Measurements from ENCODE around the gene MFSD1.
A peak's percentile ranks its signal among the peaks of the same experiment; 100 is the strongest.

Gene MFSD1

DNA sequence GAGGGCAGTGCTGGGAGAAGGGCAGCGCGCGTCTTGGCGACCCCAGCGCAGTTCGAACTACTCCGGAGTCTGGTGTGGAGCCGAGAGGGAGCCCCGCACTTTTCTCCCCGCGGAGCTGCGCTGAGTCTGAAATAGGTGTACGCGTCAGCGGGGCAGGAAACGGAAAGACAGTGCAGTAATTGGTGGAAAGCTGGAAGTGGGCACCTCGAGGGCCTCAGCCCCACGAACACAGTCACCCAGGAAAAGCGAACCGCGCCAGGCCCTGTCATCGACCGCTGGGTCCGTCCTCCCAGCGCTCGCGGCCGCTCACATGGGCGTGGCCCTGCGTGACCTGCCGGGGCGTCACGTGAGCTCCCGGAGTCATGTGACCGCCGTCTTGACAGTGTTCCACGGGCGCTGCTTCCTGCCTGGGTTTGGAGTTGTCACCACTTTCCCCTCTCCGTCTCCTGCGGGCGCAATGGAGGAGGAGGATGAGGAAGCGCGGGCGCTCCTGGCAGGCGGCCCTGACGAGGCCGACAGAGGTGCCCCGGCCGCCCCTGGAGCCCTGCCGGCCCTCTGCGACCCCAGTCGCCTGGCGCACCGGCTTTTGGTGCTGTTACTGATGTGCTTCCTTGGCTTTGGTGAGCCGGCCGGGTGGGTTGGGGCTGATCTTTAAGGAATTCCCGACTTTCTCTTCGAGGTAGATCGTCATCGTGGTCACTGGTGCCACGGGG lies at the start of gene MFSD1:
Gene MFSD1 (plus strand): TSS at position 359 of the 713 bp plus-strand sequence. CDS start 99 bp downstream, at position 458.
- DNase-seq (ENCODE audit: low read depth) = peak; percentile 92

- DNase-seq (ENCODE audit: low read depth) = no peak
Observed at GRCh38 chr3:158753854-158754253, 48.0 kb upstream of the MFSD1 start.

DNA sequence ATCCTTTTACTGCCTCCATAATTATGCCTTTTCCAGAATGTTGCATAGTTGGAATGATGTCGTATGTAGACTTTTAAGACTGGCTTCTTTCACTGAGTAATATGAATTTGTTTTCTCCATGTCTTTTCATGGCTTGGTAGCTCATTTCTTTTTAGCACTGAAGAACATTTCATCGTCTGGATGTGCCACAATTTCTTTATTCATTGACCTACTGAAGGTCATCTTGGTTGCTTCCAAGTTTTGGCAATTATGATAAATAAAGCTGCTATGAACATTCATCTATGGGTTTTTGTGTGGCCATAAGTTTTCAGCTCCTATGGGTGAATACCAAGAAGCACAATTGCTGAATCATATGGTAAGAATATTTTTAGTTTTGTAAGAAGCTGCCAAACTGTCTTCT lies 46.4 kb upstream of the MFSD1 start:
- DNase-seq (ENCODE audit: low read depth) = no peak

- no peak for DNase-seq (ENCODE audit: low read depth)
Observed at GRCh38 chr3:158761350-158761749, 40.5 kb upstream of the MFSD1 start.

GRCh38 chr3:158762701-158763100 lies 39.2 kb upstream of the MFSD1 start:
- DNase-seq (ENCODE audit: low read depth) = peak; percentile 44

DNA sequence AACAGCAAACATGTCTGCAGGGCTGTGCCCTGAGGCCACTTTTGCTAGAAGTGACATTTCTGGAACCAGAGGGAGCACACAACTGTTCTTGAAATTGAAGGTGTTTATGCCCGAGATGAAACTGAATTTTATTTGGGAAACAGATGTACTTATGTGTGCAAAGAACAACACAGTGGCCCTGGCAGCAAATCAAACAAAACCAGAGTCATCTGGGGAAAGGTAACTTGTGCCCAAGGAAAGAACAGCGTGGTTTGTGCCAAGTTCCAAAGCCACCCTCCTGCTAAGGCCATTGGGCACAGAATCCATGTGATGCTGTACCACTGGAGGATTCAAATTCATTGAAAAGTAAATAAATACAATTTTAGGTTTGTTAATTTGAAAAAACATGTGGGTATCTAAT lies 38.4 kb upstream of the MFSD1 start:
- no peak for DNase-seq (ENCODE audit: low read depth)

DNA sequence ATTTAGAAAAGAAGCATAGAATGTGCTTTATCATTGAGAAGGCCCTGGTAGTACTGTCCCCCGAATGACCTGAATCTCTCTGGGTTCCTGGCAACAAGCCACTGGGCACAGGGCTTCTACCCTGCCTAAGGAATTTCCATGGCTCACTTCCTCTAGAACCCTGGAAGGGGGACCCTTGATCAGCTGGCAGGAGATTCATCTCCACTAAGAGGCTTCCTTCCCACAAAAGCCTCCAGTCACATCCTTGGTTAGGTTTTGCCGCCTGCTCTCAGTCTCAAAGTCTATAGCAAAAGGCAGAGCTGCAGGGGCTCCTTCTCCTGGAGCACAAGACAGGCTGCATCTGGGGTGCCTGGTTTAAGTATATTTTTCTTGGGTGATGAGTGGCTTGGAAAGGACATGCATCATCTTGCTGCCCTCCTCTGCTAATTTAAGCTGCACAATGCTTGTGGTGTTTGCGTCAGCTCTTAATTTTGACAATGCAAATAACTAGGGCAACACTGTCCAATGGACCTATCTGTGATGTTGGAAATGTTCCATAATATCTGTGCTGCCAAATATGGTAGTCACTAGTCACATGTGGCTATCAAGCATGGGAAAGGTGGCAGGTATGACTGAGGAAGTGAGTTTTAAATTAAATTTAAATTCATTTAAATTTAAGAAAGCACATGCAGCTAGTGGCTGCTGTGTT lies 36.2 kb upstream of the MFSD1 start:
- peak; percentile 58 for DNase-seq (ENCODE audit: low read depth)

GRCh38 chr3:158766364-158766763 lies 35.5 kb upstream of the MFSD1 start:
- no peak for DNase-seq (ENCODE audit: low read depth)

DNA sequence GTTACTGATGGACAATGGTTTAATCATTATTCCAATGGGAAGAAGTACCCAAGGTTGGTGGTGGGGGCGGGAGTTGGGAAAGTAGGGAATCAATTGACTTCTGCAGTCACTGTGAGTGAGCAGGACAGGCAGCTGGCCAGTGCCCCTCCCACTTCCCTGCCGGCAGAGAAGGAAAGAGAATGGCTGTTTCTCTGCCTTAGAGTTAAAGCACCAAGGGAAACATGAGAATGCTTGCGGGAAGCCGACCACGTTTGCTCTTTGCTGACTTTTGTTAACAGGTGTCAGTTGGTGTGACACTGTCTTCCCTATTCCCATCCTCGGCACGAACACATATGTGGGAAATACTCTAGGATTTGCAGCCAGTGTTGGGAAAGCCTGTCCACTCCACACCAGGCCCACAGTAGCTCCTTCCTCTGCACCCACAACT lies 33.5 kb upstream of the MFSD1 start:
- peak; percentile 84 for DNase-seq (ENCODE audit: low read depth)

DNA sequence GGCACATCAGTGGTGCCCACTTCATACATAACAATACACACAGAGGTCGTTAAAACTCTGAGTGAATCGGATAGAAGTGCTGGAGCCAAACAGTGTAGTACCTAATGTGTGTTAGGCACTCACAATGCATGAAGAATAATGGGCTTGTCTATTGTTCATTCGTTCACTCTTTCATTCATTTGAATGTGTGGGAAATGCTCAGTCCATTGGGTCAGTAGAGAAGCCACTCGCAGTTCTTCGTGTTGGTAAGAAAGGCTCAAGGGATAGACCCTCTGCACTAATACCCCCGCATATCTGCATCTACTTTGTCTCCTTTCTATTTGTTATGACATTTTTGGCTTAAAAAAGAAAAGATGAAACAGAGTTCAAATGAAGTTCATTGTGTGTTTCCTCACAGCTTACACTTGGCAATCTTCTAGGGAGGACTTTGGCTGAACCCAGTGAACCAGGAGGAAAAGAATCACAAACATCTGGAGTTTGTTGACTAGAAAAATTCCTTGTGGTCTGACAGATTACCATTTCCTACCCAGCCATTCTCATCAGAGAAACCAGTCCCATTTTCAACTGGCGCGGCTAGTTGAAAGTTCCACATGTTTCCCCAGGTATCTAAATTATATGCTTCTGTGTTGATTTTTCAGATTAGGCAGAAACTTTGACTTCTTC lies 32.8 kb upstream of the MFSD1 start:
- DNase-seq (ENCODE audit: low read depth) = peak; percentile 99

DNA sequence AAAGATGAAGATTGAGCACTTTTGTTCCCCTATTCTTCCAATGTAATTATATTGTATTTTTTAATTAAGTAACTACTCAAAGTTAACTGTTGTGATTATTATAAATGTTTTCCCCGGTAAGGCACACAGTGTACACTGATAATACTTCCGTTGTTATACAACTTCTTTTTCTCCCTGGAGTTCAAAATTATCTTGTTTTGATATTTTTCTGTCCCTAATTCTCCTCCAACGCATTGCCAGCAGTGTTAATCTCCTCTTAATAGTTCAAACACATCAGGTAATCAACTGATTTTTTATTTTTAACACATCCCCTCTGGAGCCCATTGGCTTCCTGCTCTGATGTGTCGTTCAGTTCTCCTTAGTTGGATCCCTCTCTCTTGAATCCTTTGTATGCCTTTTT lies 32.3 kb upstream of the MFSD1 start:
- no peak for DNase-seq (ENCODE audit: low read depth)

- DNase-seq (ENCODE audit: low read depth) = peak; percentile 95
Observed at GRCh38 chr3:158769952-158770740, 31.7 kb upstream of the MFSD1 start.

DNA sequence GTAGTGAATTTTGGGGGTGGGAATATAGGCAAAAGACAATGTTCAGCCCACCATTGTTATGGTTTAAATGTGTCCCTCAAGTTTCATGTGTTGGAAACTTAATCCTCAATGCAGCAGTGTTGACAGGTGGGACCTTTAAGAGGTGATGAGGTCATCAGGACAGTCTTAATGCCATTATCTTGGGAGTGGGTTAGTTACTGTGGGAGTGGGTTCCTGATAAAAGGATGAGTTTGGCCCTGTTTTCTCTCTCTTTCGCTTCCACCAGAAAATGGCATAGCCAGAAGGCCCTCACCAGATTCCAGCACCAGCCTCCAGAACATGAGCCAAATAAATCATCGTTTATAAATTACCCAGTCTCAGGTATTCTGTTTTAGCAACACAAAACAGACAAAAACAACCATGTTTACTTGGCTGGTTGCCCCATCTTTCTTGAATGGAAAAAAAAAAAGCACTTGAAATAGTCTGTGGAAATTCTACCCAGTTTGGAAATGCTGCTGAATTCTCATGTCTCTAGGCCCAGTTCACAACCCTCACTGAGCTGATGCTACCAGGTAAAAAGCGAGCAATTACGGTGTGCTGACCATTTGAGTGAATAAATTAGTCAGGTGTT lies 31.0 kb upstream of the MFSD1 start:
- no peak for DNase-seq (ENCODE audit: low read depth)

DNA sequence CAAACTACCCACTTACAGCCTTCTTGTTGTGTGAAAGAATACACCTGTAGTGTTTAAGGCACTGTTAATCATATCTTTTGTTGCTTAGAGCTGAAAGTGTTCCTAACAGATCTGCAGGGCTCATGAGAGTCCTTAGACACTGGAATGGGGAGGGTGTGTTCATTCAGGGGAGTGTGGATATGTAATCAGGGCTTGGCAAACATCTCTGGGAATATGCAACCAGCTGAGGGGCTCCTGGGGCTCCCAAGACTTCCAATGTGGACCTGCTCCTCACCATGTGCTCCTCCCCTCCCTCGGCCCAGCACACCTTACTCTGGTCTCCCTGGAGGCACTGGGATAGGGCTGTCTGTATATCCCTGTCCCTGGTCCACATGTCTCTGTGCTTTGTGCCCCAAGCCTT lies 30.3 kb upstream of the MFSD1 start:
- no peak for DNase-seq (ENCODE audit: low read depth)

DNA sequence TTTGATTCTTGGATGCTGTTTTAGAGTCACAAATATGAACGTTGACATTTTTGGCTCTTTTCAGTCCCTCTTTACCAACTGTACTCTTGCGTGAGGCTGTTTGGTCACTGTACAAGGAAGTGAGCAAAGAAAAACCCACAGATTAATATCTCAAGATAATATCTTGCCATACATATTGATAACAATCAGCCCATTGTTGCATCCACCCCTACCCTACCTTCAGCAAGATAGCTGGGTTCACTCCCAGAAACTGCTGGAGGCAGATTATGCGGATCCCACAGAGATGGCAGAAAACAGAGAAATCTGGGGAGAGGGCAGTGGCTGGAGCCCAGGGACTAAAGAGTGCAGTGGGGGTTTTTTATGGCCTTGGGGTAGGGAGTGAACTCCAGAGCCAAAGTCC lies 29.9 kb upstream of the MFSD1 start:
- DNase-seq (ENCODE audit: low read depth) = no peak

- no peak for DNase-seq (ENCODE audit: low read depth)
Observed at GRCh38 chr3:158773166-158773565, 28.7 kb upstream of the MFSD1 start.

GRCh38 chr3:158773845-158774830 lies 27.7 kb upstream of the MFSD1 start:
- DNase-seq (ENCODE audit: low read depth) = peak; percentile 96

DNA sequence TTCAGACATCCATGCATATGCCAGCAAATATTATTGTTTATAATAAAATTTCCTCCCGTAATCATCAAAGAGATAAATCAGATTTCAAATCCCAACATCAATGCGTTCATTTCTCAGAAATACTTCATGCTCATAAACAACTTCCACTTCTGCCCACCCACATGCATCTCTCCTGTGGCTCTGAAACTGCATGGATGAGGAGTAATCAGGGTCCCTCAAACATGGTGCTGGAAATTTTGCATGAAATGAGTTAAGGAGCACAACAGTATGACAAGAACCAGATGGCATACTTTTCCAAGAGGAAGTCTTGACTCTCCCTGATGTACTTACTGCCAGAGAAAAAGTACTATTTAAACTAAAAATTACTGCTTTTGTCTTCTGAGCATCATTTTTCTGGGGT lies 26.9 kb upstream of the MFSD1 start:
- no peak for DNase-seq (ENCODE audit: low read depth)

DNA sequence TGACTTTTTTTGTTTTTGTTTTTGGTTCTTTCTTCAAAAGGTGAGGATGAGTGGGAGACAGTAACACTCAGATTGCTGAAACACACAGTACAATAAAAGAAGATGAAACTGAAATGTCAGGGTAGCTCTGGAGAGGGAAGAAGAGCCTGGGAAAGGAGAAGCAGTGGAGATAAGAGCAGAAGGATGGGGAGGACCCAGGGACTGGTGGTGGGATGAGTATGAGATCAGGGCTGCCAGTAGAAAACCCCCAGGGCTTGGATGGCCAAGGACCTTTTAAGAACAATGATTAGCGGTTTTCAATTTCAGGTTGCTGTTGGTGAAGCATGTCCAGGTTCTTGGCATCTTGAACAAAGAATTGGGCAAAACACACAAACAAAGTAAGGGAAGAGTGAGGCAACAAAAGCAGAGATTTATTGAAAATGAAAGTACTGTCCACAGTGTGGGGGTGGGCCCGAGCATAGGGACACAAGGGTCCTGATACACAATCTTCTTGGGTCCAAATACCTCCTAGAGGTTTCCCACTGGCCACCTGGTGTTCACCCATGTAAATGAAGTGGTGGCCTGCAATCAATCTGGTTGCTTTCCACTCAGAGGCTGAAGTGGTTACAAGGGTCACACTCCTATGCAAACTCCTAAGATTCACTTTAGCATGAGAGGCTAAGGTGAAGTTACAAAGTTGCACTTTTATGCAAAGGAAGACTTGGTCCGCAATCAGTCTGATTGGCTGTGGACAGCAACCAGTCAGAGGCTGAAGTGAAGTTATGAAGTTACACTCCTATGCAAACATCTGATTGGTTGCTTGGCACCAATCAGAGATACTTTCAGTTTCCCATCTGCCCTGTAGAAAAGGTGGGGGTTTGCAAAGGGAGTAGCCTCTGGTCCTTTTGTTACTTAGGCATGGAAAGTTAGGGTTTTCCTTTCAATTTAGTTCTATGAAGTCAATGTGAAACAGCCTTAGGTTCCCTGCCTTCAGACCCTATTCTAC lies 26.1 kb upstream of the MFSD1 start:
- DNase-seq (ENCODE audit: low read depth) = peak; percentile 65
